Ramos (cell line): Measurements from ENCODE around the gene RTBDN.

Experiments
- in situ Hi-C: fragments of 300-500 bp; cut with MboI; formaldehyde crosslinking; loops from one replicate; pipeline ENCODE4 v1.14.3; 2022; ENCODE audit warnings: low sequenced_read_pairs; ENCODE audit not compliant: unreplicated experiment

Gene RTBDN

GRCh38 chr19:12794196-12794941 is 40.0 kb downstream of the RTBDN start:
- in situ Hi-C loops, result no loop called here

DNA sequence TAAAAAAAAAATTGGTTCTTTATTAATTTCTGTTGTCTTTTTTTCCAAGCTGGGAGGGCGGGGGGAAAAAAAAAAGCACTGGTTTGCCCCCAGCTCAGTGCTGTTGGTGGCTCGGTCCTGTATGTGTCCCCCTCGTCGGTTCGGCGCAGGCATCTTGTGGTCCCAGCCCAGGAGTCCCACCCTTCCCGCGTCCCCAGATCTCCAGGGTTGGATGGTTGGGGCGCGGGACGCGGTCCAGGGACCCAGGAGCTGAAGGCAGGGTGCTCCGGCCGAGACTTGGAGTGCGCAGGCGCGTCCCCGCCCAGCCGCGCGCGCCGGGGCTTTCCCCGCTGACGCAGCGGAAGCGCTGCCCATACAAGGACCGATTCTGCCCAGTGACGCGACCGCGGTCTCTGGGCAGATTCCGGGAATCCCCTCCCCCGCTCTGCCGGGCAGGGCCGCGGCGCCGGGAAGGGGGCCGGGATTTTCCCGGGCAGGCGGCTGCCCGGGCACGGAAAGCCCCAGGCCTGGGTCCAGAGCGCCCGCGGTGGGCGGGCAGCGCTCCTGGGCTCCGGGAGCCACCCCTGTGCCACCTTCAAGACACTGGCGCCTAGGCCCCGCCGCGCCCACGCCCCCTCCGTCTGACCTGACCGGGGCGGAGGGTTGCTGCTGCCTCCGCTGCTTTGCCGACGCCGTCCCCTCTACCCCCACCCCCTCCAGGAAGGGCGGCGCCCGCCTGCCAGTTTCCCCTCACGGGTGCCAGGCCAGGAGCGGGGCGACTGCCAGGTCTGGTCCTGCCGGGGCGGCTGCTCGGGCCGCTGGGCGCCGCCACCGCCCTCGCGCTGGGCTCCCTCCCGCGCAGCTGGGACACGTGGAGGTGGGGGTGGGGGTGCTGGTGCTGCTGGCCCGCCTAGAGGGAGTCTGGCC is 40.8 kb downstream of the RTBDN start:
- in situ Hi-C loops, result no loop called here

GRCh38 chr19:12792853-12793289 is 41.5 kb downstream of the RTBDN start:
- in situ Hi-C loops, result no loop called here

DNA sequence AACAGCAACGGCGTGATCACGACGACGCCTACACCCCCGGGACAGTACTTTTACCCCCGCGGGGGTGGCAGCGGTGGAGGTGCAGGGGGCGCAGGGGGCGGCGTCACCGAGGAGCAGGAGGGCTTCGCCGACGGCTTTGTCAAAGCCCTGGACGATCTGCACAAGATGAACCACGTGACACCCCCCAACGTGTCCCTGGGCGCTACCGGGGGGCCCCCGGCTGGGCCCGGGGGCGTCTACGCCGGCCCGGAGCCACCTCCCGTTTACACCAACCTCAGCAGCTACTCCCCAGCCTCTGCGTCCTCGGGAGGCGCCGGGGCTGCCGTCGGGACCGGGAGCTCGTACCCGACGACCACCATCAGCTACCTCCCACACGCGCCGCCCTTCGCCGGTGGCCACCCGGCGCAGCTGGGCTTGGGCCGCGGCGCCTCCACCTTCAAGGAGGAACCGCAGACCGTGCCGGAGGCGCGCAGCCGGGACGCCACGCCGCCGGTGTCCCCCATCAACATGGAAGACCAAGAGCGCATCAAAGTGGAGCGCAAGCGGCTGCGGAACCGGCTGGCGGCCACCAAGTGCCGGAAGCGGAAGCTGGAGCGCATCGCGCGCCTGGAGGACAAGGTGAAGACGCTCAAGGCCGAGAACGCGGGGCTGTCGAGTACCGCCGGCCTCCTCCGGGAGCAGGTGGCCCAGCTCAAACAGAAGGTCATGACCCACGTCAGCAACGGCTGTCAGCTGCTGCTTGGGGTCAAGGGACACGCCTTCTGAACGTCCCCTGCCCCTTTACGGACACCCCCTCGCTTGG is 42.1 kb downstream of the RTBDN start:
- in situ Hi-C loops, result no loop called here

DNA sequence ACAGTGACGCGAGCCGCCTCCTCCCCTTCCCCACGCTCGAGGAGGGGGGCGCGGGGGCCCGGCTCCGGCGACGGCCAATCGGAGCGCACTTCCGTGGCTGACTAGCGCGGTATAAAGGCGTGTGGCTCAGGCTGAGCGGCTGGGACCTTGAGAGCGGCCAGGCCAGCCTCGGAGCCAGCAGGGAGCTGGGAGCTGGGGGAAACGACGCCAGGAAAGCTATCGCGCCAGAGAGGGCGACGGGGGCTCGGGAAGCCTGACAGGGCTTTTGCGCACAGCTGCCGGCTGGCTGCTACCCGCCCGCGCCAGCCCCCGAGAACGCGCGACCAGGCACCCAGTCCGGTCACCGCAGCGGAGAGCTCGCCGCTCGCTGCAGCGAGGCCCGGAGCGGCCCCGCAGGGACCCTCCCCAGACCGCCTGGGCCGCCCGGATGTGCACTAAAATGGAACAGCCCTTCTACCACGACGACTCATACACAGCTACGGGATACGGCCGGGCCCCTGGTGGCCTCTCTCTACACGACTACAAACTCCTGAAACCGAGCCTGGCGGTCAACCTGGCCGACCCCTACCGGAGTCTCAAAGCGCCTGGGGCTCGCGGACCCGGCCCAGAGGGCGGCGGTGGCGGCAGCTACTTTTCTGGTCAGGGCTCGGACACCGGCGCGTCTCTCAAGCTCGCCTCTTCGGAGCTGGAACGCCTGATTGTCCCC is 42.9 kb downstream of the RTBDN start, which contains the start of gene JUNB:
JUNB (plus strand) TSS at position 142 of the 706 bp plus-strand sequence; CDS start at position 428, 286 bp downstream.
- in situ Hi-C loops, result no loop called here

DNA sequence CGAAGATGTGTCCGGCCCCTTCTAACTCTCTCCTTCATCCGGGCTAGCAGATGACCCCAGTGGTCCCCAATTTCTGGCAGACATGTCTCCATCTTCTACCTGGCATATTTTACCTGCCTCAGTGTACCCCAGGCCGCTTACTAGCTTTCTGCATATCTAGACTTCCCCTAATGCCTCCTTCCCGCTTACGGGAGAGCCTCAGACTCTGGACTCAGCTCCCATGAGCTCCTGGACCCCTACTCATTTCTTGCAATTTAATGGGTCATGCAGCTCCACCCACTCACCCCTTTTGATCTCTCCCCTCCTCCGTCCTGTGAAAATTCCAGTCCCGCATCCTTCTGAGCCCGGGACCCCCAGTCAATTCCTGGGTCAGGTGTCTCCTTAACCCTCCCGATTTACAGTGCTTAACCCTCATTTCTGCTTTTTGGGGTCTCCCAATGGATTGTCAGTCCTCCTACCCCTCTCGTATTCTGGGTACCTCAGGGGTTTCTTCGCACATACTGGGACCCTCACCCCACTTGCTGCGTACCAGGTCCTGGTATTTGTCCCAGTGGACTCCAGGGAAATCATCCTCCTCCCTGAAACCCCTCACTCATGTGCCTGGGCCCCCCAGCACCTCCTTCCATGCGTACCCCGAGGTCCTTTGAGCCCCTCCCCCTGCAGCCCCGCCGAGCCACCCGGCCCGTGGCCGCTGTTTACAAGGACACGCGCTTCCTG is 43.6 kb downstream of the RTBDN start:
- in situ Hi-C loops, result no loop called here

DNA sequence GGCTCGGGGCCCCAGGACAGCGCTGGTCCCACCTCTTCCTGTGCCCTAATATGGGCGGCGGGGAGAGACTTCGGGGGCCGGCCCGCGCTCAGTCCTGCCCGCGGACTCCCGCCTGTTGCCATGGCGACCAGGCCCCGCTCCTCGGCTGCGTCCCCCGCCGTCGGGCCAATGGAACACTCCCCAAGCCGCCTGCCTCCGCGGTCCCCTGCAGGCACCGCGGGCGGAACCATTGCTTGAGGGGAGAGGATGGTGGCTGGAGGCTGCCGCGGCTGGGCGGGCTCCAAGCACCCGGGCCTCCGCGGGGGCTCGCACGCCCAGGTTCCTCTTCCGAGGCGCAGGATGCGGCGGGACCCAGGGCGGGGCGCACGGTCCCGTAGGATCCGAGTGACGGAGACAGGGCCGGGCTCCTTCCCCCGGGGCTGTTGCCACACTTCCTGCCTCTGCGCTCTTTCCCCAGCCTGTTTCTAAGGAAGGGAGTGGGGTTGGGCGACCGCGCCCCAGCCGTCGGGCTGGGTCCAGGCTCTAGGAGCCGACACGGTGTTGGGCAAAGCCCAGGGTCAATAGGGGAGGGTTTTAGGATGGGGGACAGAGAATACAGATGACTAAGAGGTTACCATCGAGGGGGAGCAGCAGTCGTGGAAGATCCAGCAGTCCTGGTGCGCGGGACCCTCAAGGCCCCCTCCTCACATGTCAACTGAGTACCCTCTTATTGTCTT is 44.3 kb downstream of the RTBDN start:
- in situ Hi-C loops, result no loop called here

DNA sequence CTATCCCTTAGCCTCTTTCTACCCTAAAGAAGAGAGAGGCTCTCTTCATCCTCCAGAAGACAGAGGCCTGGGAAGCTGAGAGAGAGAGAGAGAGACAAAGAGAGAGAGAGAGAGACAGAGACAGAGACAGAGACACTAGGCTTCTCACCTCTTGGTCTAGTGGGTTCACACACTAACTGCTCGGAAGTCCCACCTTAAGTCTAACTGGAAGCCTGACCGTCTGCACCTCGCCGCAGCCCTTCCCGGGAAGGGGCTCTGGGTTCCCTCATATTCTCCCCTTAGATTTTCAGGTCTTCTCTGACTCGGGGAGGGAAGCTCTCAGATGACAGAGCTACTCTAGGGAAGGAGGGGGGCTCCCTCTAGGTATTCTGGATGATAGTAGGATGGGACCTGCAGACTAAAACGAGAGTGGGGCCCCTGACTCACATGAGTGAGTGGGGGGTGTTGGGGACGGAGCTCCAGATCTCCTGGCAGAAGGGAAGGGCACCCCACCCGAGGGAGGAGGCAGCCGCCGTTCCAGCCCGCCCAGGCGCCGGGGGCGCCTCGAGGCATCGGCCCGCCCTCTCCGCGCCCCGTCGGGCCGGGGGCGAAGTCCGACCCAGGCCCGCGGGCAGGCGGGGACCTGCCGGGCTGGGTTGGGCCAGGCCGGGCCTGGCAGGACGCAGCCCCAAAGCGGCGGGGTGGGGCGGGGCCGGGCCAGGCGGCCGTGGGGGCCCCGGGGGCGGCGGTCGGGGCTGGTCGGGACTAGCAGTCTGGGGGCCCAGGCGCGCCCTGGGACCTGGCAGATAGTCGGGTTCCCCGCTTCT is 45.1 kb downstream of the RTBDN start:
- in situ Hi-C loops, result no loop called here

GRCh38 chr19:12788682-12789097 is 45.7 kb downstream of the RTBDN start:
- in situ Hi-C loops, result no loop called here

- in situ Hi-C loops, result no loop called here
Observed at GRCh38 chr19:12788042-12788681, 46.2 kb downstream of the RTBDN start.

- in situ Hi-C loops, result no loop called here
Observed at GRCh38 chr19:12787458-12787857, 46.9 kb downstream of the RTBDN start.

DNA sequence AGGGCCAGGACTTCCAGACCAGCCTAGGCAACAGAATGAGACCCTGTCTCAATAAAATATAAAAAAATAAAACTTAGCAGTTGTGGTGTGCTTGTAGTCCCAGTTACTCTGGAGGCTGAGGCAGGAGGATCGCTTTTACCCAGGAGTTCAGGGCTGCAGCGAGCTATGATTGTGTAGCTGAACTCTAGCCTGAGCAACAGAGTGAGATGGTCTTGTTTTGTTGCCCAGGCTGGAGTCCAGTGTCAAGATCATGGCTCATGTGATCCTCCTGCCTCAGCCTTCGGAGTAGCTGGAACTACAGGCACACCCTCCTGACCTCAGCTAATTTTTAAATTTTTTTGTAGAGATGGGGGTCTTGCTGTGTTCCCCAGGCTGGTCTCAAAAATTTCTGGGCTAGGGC is 47.4 kb downstream of the RTBDN start:
- in situ Hi-C loops, result no loop called here

GRCh38 chr19:12786141-12786870 is 48.1 kb downstream of the RTBDN start:
- in situ Hi-C loops, result no loop called here

GRCh38 chr19:12785431-12786031 is 48.8 kb downstream of the RTBDN start:
- in situ Hi-C loops, result no loop called here

GRCh38 chr19:12784871-12785430 is 49.4 kb downstream of the RTBDN start:
- in situ Hi-C loops, result no loop called here

GRCh38 chr19:12784394-12784870 is 49.9 kb downstream of the RTBDN start:
- in situ Hi-C loops, result no loop called here
